ENCODE measurements around the gene ZNF234. TPM values are rescaled to one million over a fixed set of nuclear protein-coding genes. Genes with fewer than 3 reads are reported as not detected.

ZNF234 gene
- total RNA-seq, 1 experiment from 2014 or later: 3.4 TPM

GRCh38 chr19:44196772-44197171, 55.4 kb downstream of the ZNF234 start:
- intact Hi-C loops (cut with micrococcal nuclease): no loop called here
- H3K27me3 ChIP-seq (ENCODE audit: insufficient read depth, low read length): no peaks in the 10 kb centered on the region
- no peak overlapping the region for H3K9ac ChIP-seq (ENCODE audit: low read length)
- no peak overlapping the region for H3K4me3 ChIP-seq (replicated peaks in 1 of 2; ENCODE audit: low read depth in 1 of 2, low read length in 2 of 2)
- H3K9me3 ChIP-seq (ENCODE audit: control insufficient read depth in 1 of 2, insufficient read depth in 1 of 2, low read depth in 1 of 2, low read length in 2 of 2): no peaks in the 10 kb centered on the region
- H4K20me1 ChIP-seq (ENCODE audit: insufficient read depth): no peaks in the 10 kb centered on the region
- ChIA-PET RAD21 (ENCODE audit: low non-redundant PET in 1 of 2, low total read pairs in 2 of 2, uncharacterized antibody in 2 of 2, unreplicated experiment in 2 of 2) (no interaction called here), CTCF (no interaction called here), POLR2A (no interaction called here)
- no peak for ATAC-seq
- no peaks in the 10 kb centered on the region for H3K9me2 ChIP-seq (ENCODE audit: insufficient read depth)
- no peaks in the 10 kb centered on the region for H3K36me3 ChIP-seq (ENCODE audit: control insufficient read depth in 1 of 2, insufficient read depth in 2 of 2, low read length in 2 of 2)
- no TSS peak for BruUV-seq (replicated peaks)
- H3K4me2 ChIP-seq (ENCODE audit: low read length): no peak overlapping the region
- H3K4me1 ChIP-seq (ENCODE audit: control insufficient read depth in 1 of 2, insufficient read depth in 2 of 2, low read length in 2 of 2): no peaks in the 10 kb centered on the region
- no peak for DNase-seq (ENCODE audit: low read depth, low spot score)
- H2AFZ ChIP-seq (ENCODE audit: low read depth, low read length, poor library complexity, severe bottlenecking): no peak overlapping the region
- no peaks in the 10 kb centered on the region for H3K79me2 ChIP-seq (ENCODE audit: insufficient read depth, low read length)
- H3K27ac ChIP-seq (ENCODE audit: low read depth, low read length): no peak overlapping the region
- TF ChIP-seq ATF3 (IDR thresholded peaks at IDR 0.05) (no peak), RAD21 (IDR thresholded peaks at IDR 0.05; ENCODE audit: low read depth) (no peak), ZFX (IDR thresholded peaks at IDR 0.05) (no peak), CTCF (IDR thresholded peaks at IDR 0.05 in 2 of 3, conservative IDR thresholded peaks at IDR 0.05 in 1 of 3; ENCODE audit: borderline replicate concordance in 1 of 3, insufficient read depth in 1 of 3, low read depth in 2 of 3, low read length in 2 of 3) (no peak), FOSL1 (IDR thresholded peaks at IDR 0.05; ENCODE audit: low read depth) (no peak), CBX3 (IDR thresholded peaks at IDR 0.05; ENCODE audit: low read depth) (no peak), JUND (IDR thresholded peaks at IDR 0.05) (no peak), ELF1 (IDR thresholded peaks at IDR 0.05; ENCODE audit: borderline replicate concordance, low read depth) (no peak), EGR1 (IDR thresholded peaks at IDR 0.05; ENCODE audit: low read depth) (no peak), SP1 (IDR thresholded peaks at IDR 0.05; ENCODE audit: low read depth) (no peak), EZH2 (IDR thresholded peaks at IDR 0.05) (no peak), POLR2A (IDR thresholded peaks at IDR 0.05; ENCODE audit: borderline replicate concordance, extremely low read depth, insufficient read depth, insufficient read length) (no peak), CEBPB (IDR thresholded peaks at IDR 0.05; ENCODE audit: low read depth) (no peak), REST (IDR thresholded peaks at IDR 0.05; ENCODE audit: low read depth) (no peak), YY1 (IDR thresholded peaks at IDR 0.05; ENCODE audit: extremely low read depth, insufficient replicate concordance, low read depth, low read length) (no peak), TCF7L2 (IDR thresholded peaks at IDR 0.05; ENCODE audit: borderline replicate concordance, extremely low read depth, insufficient read depth, insufficient read length) (no peak), POLR2AphosphoS5 (IDR thresholded peaks at IDR 0.05; ENCODE audit: low read depth, low read length) (no peak), SIN3A (IDR thresholded peaks at IDR 0.05; ENCODE audit: low read depth) (no peak), EZH2phosphoT487 (IDR thresholded peaks at IDR 0.05; ENCODE audit: borderline replicate concordance) (no peak)

All from HCT116 (cell line).